Mesothelial cell of epicardium (in vitro differentiated cells): ENCODE data around the gene SRSF11. TPM values are rescaled to one million over a fixed set of nuclear protein-coding genes. Genes with fewer than 3 reads are reported as not detected.

ENCODE experiments used
- DNase-seq, 2 experiments: peaks; one replicate each; pipeline ENCODE4 v3.0.0; 2021; ENCODE audit warnings: low spot score in 2 of 2; ENCODE audit not compliant: unreplicated experiment in 2 of 2
- H3K27ac Mint-ChIP-seq: 2 replicates; pipeline ENCODE4 v1.8.0; 2021; ENCODE audit warnings: mixed read lengths
- H3K27me3 Mint-ChIP-seq: 2 replicates; pipeline ENCODE4 v1.8.0; 2021; ENCODE audit warnings: low read depth, mixed read lengths
- H3K36me3 Mint-ChIP-seq: 2 replicates; pipeline ENCODE4 v1.8.0; 2021; ENCODE audit warnings: mixed read lengths
- H3K4me1 Mint-ChIP-seq: 2 replicates; pipeline ENCODE4 v1.8.0; 2021; ENCODE audit warnings: mixed read lengths
- H3K4me3 Mint-ChIP-seq: 2 replicates; pipeline ENCODE4 v1.8.0; 2021; ENCODE audit warnings: mild to moderate bottlenecking, moderate library complexity, mixed read lengths
- H3K9me3 Mint-ChIP-seq: 2 replicates; pipeline ENCODE4 v1.8.0; 2021; ENCODE audit warnings: mixed read lengths
- total RNA-seq: library from RNA; stranded (reverse); gene quantifications from 3 replicates; pipeline ENCODE4 v1.2.1, GENCODE V29; 2021
- TF ChIP-seq, protein P1 (sequence below): fragments of 200-600 bp; sonication (generic); IDR thresholded peaks from one replicate; pipeline ENCODE4 v1.5.0; 2021; ENCODE audit warnings: antibody characterized with exemption; ENCODE audit not compliant: unreplicated experiment

Gene SRSF11
- total RNA-seq, 1 donor from 2014 or later: 357 TPM

GRCh38 chr1:70239940-70240339 is 18.8 kb downstream of the SRSF11 start:
- no peaks in the 10 kb centered on the region for H3K4me1 Mint-ChIP-seq
- no peaks in the 10 kb centered on the region for H3K27me3 Mint-ChIP-seq
- no peak overlapping the region for H3K27ac Mint-ChIP-seq
- peaks cover 43% of the 10 kb centered on the region for H3K36me3 Mint-ChIP-seq
- TF ChIP-seq, protein P1, sequence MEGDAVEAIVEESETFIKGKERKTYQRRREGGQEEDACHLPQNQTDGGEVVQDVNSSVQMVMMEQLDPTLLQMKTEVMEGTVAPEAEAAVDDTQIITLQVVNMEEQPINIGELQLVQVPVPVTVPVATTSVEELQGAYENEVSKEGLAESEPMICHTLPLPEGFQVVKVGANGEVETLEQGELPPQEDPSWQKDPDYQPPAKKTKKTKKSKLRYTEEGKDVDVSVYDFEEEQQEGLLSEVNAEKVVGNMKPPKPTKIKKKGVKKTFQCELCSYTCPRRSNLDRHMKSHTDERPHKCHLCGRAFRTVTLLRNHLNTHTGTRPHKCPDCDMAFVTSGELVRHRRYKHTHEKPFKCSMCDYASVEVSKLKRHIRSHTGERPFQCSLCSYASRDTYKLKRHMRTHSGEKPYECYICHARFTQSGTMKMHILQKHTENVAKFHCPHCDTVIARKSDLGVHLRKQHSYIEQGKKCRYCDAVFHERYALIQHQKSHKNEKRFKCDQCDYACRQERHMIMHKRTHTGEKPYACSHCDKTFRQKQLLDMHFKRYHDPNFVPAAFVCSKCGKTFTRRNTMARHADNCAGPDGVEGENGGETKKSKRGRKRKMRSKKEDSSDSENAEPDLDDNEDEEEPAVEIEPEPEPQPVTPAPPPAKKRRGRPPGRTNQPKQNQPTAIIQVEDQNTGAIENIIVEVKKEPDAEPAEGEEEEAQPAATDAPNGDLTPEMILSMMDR: no peak
- no peaks in the 10 kb centered on the region for H3K9me3 Mint-ChIP-seq
- DNase-seq: no peak
- H3K4me3 Mint-ChIP-seq: no peak overlapping the region

DNA sequence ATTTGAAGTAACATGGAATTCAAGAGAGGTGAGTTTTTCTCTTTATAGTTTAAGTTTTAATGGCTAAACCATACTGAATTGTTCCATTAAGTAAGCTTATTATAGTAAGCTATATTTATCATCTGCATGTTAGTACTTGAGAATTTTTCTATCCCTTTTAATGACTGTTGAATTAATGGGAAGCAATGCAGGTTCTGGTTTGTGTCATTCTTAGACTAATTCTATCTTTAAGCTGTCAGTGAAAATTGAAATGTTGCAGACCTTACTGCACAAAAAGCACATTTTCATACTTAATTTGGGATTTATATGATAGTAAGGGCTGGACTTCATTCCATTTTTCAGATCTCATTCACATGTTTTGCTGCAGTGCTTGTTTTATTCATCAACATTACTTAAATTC is 25.9 kb downstream of the SRSF11 start:
- Mint-ChIP-seq H3K9me3 (no peaks in the 10 kb centered on the region), H3K4me3 (no peak overlapping the region), H3K4me1 (peaks cover 14% of the 10 kb centered on the region), H3K27ac (no peak overlapping the region), H3K36me3 (peaks cover 53% of the 10 kb centered on the region), H3K27me3 (no peaks in the 10 kb centered on the region)
- DNase-seq: no peak
- TF ChIP-seq, protein P1: no peak

DNA sequence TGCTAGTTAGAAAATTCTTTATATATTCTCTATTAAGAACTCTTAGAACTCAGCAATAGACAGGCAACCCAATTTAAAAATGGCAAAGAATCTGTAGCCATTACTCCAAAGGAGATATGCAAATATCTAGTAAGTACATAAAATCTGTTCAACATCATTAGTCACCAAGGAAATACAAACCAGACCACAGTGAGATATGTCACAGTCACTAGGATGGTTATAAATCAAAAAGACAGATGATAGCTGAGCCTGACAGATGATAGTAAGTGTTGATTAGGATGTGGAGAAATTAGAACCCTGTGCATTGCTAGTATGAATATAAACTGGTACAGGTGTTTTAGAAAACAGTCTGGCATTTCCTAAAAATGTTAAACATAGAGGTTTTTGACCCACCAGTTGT is 26.6 kb downstream of the SRSF11 start:
- no peak overlapping the region for H3K27ac Mint-ChIP-seq
- H3K4me3 Mint-ChIP-seq: no peak overlapping the region
- no peak for DNase-seq
- H3K9me3 Mint-ChIP-seq: no peaks in the 10 kb centered on the region
- TF ChIP-seq, protein P1: no peak
- H3K4me1 Mint-ChIP-seq: peaks cover 14% of the 10 kb centered on the region
- peaks cover 50% of the 10 kb centered on the region for H3K36me3 Mint-ChIP-seq
- no peaks in the 10 kb centered on the region for H3K27me3 Mint-ChIP-seq

- H3K27me3 Mint-ChIP-seq: no peaks in the 10 kb centered on the region
- peaks cover 44% of the 10 kb centered on the region for H3K36me3 Mint-ChIP-seq
- TF ChIP-seq, protein P1: no peak
- H3K9me3 Mint-ChIP-seq: no peaks in the 10 kb centered on the region
- no peak overlapping the region for H3K4me3 Mint-ChIP-seq
- H3K4me1 Mint-ChIP-seq: peaks cover 14% of the 10 kb centered on the region
- H3K27ac Mint-ChIP-seq: no peak overlapping the region
- no peak for DNase-seq
Measured at GRCh38 chr1:70248729-70249128, 27.5 kb downstream of the SRSF11 start.

DNA sequence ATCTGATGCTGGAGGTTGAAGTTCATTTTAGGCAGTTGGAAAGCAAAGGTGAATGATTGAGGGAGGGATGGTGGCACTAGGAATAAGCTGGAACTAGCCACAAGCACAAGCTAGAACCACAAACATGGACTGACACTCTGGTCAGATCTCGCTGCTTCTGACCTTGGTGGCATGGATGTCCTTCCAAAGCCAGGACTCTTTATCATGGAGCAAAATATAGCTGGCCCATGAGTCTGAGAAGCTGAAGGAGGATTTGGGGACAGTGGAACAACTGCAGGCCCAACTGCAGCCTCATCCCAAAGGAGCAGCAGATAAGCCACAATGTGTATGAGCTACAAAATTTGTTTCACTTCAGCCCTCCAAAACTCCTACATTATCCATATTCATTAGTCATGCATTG is 35.5 kb downstream of the SRSF11 start:
- Mint-ChIP-seq H3K4me3 (no peak overlapping the region), H3K27ac (no peak overlapping the region), H3K27me3 (no peaks in the 10 kb centered on the region), H3K36me3 (peaks cover 4% of the 10 kb centered on the region), H3K4me1 (no peaks in the 10 kb centered on the region), H3K9me3 (no peaks in the 10 kb centered on the region)
- no peak for DNase-seq
- TF ChIP-seq, protein P1: no peak

GRCh38 chr1:70264839-70265238 is 43.7 kb downstream of the SRSF11 start:
- H3K27ac Mint-ChIP-seq: no peak overlapping the region
- peaks cover 44% of the 10 kb centered on the region for H3K36me3 Mint-ChIP-seq
- TF ChIP-seq, protein P1: no peak
- no peak overlapping the region for H3K4me3 Mint-ChIP-seq
- peaks cover 24% of the 10 kb centered on the region for H3K9me3 Mint-ChIP-seq
- no peak for DNase-seq
- H3K4me1 Mint-ChIP-seq: no peaks in the 10 kb centered on the region
- H3K27me3 Mint-ChIP-seq: no peaks in the 10 kb centered on the region
